NCI-H2029 (cell line): Measurements from ENCODE around the gene CTPS2.
"Not testable (repeated sequence)": the region's sequence is repeated elsewhere in the genome, so short reads cannot be mapped to it uniquely, and the experiment has no call there.

Experiments used
- DNase-seq: peaks from one replicate; lab custom pipeline; 2025; lab: John Stamatoyannopoulos, UW

The CTPS2 gene

GRCh38 chrX:16603822-16604221 lies 108.6 kb downstream of the CTPS2 start:
- no peak for DNase-seq

GRCh38 chrX:16603235-16603634 lies 109.2 kb downstream of the CTPS2 start:
- DNase-seq = not testable (repeated sequence)

GRCh38 chrX:16601885-16602284 lies 110.6 kb downstream of the CTPS2 start:
- no peak for DNase-seq

- no peak for DNase-seq
These were observed 118.0 kb downstream of the CTPS2 start for GRCh38 chrX:16594490-16594889.

GRCh38 chrX:16593801-16594200 lies 118.7 kb downstream of the CTPS2 start:
- no peak for DNase-seq

GRCh38 chrX:16592194-16592770 lies 120.2 kb downstream of the CTPS2 start:
- no peak for DNase-seq

- DNase-seq = no peak
These were observed 122.6 kb downstream of the CTPS2 start for GRCh38 chrX:16589826-16590225.

GRCh38 chrX:16589211-16589610 lies 123.3 kb downstream of the CTPS2 start:
- no peak for DNase-seq

- DNase-seq = no peak
These were observed 124.2 kb downstream of the CTPS2 start for GRCh38 chrX:16588266-16588665.

- no peak for DNase-seq
These were observed 124.6 kb downstream of the CTPS2 start for GRCh38 chrX:16587836-16588235.

GRCh38 chrX:16586377-16587112 lies 125.9 kb downstream of the CTPS2 start:
- DNase-seq = no peak

GRCh38 chrX:16585486-16586376 lies 126.7 kb downstream of the CTPS2 start:
- DNase-seq = no peak

- DNase-seq = not testable (repeated sequence)
These were observed 132.3 kb downstream of the CTPS2 start for GRCh38 chrX:16580004-16580797.

GRCh38 chrX:16579517-16579916 lies 133.0 kb downstream of the CTPS2 start:
- no peak for DNase-seq

GRCh38 chrX:16578218-16578617 lies 134.3 kb downstream of the CTPS2 start:
- DNase-seq = no peak

- DNase-seq = no peak
These were observed 134.9 kb downstream of the CTPS2 start for GRCh38 chrX:16577483-16578029.

GRCh38 chrX:16575388-16575787 lies 137.1 kb downstream of the CTPS2 start:
- DNase-seq = not testable (repeated sequence)

GRCh38 chrX:16573781-16574180 lies 138.7 kb downstream of the CTPS2 start:
- DNase-seq = no peak

- no peak for DNase-seq
These were observed 144.8 kb downstream of the CTPS2 start for GRCh38 chrX:16567681-16568080.

GRCh38 chrX:16566571-16566970 lies 145.9 kb downstream of the CTPS2 start:
- no peak for DNase-seq

GRCh38 chrX:16560173-16560572 lies 152.3 kb downstream of the CTPS2 start:
- no peak for DNase-seq

GRCh38 chrX:16559206-16559619 lies 153.3 kb downstream of the CTPS2 start:
- DNase-seq = no peak
